Measurements from ENCODE around the gene PLA2G2D. TPM values are rescaled to one million over a fixed set of nuclear protein-coding genes. Genes with fewer than 3 reads are reported as not detected.

The PLA2G2D gene
- total and polyA plus RNA-seq, 2 of the 8 experiments (the other 6 are each of a cell fraction or from before 2014, with no cell fraction given), result not detected

DNA sequence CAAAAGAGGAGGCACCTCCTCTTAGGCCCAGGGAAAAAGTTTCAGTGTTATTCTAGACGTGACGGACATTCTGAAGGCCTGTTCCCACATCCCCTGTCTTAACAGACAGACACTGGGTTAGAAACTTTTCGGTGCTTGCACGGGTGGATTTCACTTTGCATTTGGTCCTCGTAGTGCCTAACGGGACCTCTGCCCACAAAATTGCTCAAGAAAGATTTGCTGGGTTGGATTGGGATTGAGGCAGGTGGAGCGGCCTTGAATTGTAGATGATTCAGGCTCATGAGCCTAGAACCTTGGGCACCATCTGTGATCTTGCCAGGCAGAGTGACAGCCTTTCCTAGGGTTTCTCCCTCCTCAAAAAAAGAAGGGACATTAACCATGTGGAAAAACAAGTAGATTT lies 46.6 kb downstream of the PLA2G2D start:
- Histone ChIP-seq H3K18ac (ENCODE audit: extremely low read depth, low read length) (no peak overlapping the region), H2AFZ (ENCODE audit: low read length) (no peak overlapping the region), H3K56ac (replicated peaks; ENCODE audit: insufficient read length, low read depth, low read length) (no peak overlapping the region), H4K8ac (ENCODE audit: extremely low read depth, insufficient read depth, low read length) (no peak overlapping the region), H2BK120ac (replicated peaks; ENCODE audit: low read depth, low read length) (no peak overlapping the region), H3K14ac (ENCODE audit: insufficient read length) (no peak overlapping the region), H4K20me1 (replicated peaks in 1 of 2; ENCODE audit: control insufficient read depth in 1 of 2, insufficient read depth in 2 of 2, low read length in 2 of 2) (no peaks in the 10 kb centered on the region), H3K27me3 (replicated peaks in 1 of 4; ENCODE audit: control insufficient read depth in 3 of 4, extremely low read depth in 1 of 4, insufficient read depth in 3 of 4, low read length in 3 of 4) (no peaks in the 10 kb centered on the region), H3K27ac (ENCODE audit: low read depth, low read length) (no peak overlapping the region), H3K36me3 (ENCODE audit: control insufficient read depth in 2 of 4, insufficient read depth in 4 of 4, low read length in 3 of 4) (no peaks in the 10 kb centered on the region), H2AK5ac (ENCODE audit: low read depth, low read length) (no peak overlapping the region), H4K91ac (replicated peaks; ENCODE audit: insufficient read length, low read length) (no peak overlapping the region), H4K5ac (ENCODE audit: insufficient read length, low read depth, low read length) (no peak overlapping the region), H3K79me1 (ENCODE audit: low read depth, low read length) (no peaks in the 10 kb centered on the region), H3K23ac (ENCODE audit: insufficient read length) (no peak overlapping the region), H3K4ac (replicated peaks; ENCODE audit: insufficient read length, low read depth, low read length) (no peak overlapping the region), H3K23me2 (ENCODE audit: low read depth, low read length) (no peaks in the 10 kb centered on the region), H2BK20ac (ENCODE audit: low read length) (no peak overlapping the region), H3K4me3 (ENCODE audit: extremely low read depth in 1 of 4, insufficient read depth in 2 of 4, low read depth in 3 of 4, low read length in 4 of 4) (no peak overlapping the region), H3K4me2 (ENCODE audit: insufficient read depth in 1 of 2, low read depth in 2 of 2, low read length in 2 of 2) (no peak overlapping the region), H3K9ac (replicated peaks in 1 of 4; ENCODE audit: extremely low read depth in 1 of 4, low read depth in 3 of 4, low read length in 3 of 4) (no peak overlapping the region), H2BK12ac (ENCODE audit: low read depth, low read length) (no peak overlapping the region), H3K4me1 (replicated peaks in 1 of 4; ENCODE audit: control insufficient read depth in 3 of 4, insufficient read depth in 4 of 4, low read length in 3 of 4) (no peaks in the 10 kb centered on the region; a peak in 1 of 7 replicates), H2BK15ac (ENCODE audit: low read length) (no peak overlapping the region), H3K9me3 (ENCODE audit: insufficient read depth in 2 of 2, low read depth in 1 of 2, low read length in 1 of 2) (no peaks in the 10 kb centered on the region), H2BK5ac (ENCODE audit: low read depth, low read length) (no peak overlapping the region), H3K79me2 (ENCODE audit: control insufficient read depth in 1 of 2, insufficient read depth in 2 of 2, low read length in 2 of 2) (no peaks in the 10 kb centered on the region)
- ChIA-PET CTCF (ENCODE audit: partially characterized antibody) (interaction anchor here (0.6 to 1.8 kb wide), 2 partner anchors 98 to 245 kb away, joined by 3 to 7 read pairs; no protein-coding TSS in a partner anchor), POLR2A (ENCODE audit: partially characterized antibody) (no interaction called here)
- no peak for DNase-seq (ENCODE audit: low read depth in 1 of 2, low spot score in 2 of 2)
- WGBS, 2 experiments (ENCODE audit: extremely low coverage in 1 of 2, insufficient coverage in 1 of 2, insufficient read length in 1 of 2, insufficient replicate concordance in 2 of 2, low coverage in 1 of 2, low lambda C conversion rate in 2 of 2, missing lambda C conversion rate in 1 of 2), result 80% methylated on average over 7 of the region's 7 CpGs; no CpG with 5 or more reads in 1 of the 2 experiments
- TF ChIP-seq, protein P1, sequence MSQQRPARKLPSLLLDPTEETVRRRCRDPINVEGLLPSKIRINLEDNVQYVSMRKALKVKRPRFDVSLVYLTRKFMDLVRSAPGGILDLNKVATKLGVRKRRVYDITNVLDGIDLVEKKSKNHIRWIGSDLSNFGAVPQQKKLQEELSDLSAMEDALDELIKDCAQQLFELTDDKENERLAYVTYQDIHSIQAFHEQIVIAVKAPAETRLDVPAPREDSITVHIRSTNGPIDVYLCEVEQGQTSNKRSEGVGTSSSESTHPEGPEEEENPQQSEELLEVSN (IDR thresholded peaks at IDR 0.05), result no peak
- TF ChIP-seq SP4 (IDR thresholded peaks at IDR 0.05; ENCODE audit: low read length) (no peak), BRCA1 (IDR thresholded peaks at IDR 0.05; ENCODE audit: low read depth, low read length) (no peak), SUZ12 (IDR thresholded peaks at IDR 0.05; ENCODE audit: low read length) (no peak)
- FAIRE-seq, result no peak
